Large intestine (tissue), 3 donors: Measurements from ENCODE around the gene OR6J1. TPM values are rescaled to one million over a fixed set of nuclear protein-coding genes. Genes with fewer than 3 reads are reported as not detected.

ENCODE experiments used
- DNase-seq, 2 donors: peaks; one replicate each; pipeline versions ENCODE4 v3.0.0 to v3.0.0-alpha.2; 2013
- H3K27ac ChIP-seq: one replicate; pipeline ENCODE4 v1.5.1; 2013; ENCODE audit warnings: low read length
- H3K27me3 ChIP-seq: 2 replicates; pipeline ENCODE4 v1.6.1; 2013; ENCODE audit warnings: low read length; ENCODE audit not compliant: control insufficient read depth, insufficient read depth
- H3K36me3 ChIP-seq: 2 replicates; pipeline ENCODE4 v1.6.1; 2013; ENCODE audit warnings: low read length; ENCODE audit not compliant: control insufficient read depth, insufficient read depth
- H3K4me1 ChIP-seq: one replicate; pipeline ENCODE4 v1.6.1; 2013; ENCODE audit warnings: low read length; ENCODE audit not compliant: control insufficient read depth, insufficient read depth
- H3K4me3 ChIP-seq: one replicate; pipeline ENCODE4 v1.5.1; 2013; ENCODE audit warnings: low read length
- H3K9me3 ChIP-seq: one replicate; pipeline ENCODE4 v1.6.1; 2013; ENCODE audit warnings: mild to moderate bottlenecking, low read depth, low read length, moderate library complexity; ENCODE audit not compliant: control insufficient read depth
- WGBS: methylation state at CpG from one replicate; pipeline ENCODE4 v1.1.5; 2013; ENCODE audit warnings: low lambda C conversion rate; ENCODE audit not compliant: insufficient coverage; 5-methylcytosine and 5-hydroxymethylcytosine counted together
- polyA plus RNA-seq: library from polyadenylated mRNA; unstranded; fragments of 120-200 nt; gene quantifications from one replicate; pipeline ENCODE4 v1.2.1, GENCODE V29; 2013

OR6J1 gene
- polyA plus RNA-seq, 1 donor = not detected

DNA sequence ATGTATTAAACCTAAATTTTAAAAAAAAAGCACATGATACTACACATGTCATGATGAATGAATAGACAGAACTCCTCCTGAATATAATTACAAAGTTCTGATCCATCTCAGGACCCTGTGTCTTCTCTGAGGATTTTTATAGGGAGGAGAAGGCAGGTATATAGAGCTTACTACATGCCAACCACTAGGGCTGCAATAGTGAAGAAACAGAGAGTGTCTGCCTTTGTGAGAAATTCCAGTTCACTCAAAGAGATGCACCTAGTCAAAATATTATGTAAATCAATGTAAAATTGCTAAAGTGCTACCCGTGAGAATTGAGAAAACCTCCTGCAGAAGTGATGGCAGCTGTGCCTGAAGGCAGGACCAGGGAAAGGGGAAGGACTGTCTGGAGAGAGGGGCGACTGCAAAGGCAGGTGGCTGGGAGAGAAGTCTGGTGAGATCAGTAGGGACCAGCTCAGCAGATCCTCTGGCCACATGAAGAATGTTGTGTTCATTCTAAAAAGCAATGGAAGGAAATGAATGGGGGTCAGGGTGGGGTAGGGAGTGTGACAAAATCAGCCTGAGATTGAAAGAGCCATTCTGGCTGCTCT is 31.0 kb downstream of the OR6J1 start:
- no peak overlapping the region for H3K4me3 ChIP-seq
- H3K27me3 ChIP-seq = no peaks in the 10 kb centered on the region
- no peak for DNase-seq
- WGBS = no CpG with 5 or more reads among the region's 2 CpGs
- peaks cover 8% of the 10 kb centered on the region for H3K4me1 ChIP-seq
- peak overlapping the region; percentile 81 for H3K27ac ChIP-seq
- H3K9me3 ChIP-seq = no peaks in the 10 kb centered on the region
- peaks cover 32% of the 10 kb centered on the region for H3K36me3 ChIP-seq

- no CpG with 5 or more reads among the region's 2 CpGs for WGBS
- peaks cover 54% of the 10 kb centered on the region for H3K36me3 ChIP-seq
Observed at GRCh38 chr14:22610931-22611330, 33.2 kb downstream of the OR6J1 start.

DNA sequence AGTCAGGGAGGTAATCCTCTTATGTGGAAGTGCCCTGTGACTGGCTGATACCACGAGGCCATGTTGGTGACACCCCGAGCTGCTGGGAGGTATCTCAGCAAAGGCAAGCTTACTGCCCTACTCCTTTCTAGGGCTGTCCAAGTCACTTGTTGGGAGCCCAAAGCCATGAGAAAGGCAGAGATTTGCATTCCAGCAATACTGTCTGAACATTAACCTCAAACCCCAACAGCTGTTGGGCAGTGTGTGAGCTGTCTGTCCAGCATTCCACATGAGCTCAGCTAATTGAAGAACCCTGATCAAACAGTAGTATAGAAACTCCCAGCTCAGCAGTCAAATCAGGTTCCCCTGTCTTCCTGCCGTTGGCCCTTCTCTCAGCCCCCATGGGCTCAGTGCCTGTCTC is 36.9 kb downstream of the OR6J1 start:
- H3K27ac ChIP-seq = no peak overlapping the region
- no peak overlapping the region for H3K4me3 ChIP-seq
- H3K9me3 ChIP-seq = no peaks in the 10 kb centered on the region
- WGBS = no CpG with 5 or more reads among the region's 3 CpGs
- no peak for DNase-seq
- H3K36me3 ChIP-seq = peaks cover 88% of the 10 kb centered on the region
- no peaks in the 10 kb centered on the region for H3K4me1 ChIP-seq
- H3K27me3 ChIP-seq = no peaks in the 10 kb centered on the region

More at GRCh38 chr14:22610931-22611330, 33.2 kb downstream of the OR6J1 start:
- H3K4me1 ChIP-seq = peaks cover 8% of the 10 kb centered on the region
- H3K9me3 ChIP-seq = no peaks in the 10 kb centered on the region
- DNase-seq = no peak
- H3K27me3 ChIP-seq = no peaks in the 10 kb centered on the region
- H3K27ac ChIP-seq = no peak overlapping the region
- H3K4me3 ChIP-seq = no peak overlapping the region

DNA sequence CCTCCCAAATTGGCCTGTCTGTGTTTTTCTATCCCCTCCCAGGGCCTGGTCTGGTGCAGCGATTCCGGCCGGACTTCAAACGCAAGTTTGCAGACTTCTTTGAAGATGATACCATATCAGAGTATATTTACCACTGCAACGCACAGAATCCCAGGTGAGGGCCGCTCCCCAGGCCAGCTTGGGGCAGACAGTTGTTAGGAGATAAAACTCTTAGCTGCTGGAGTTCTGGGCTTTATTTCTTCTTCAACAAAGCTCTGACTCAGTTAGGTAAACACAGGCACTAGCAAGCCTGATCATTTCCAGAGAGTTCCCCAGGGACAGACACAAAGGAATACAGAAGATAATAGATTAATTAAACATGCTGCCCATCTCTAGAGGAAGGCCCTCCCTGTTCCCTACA is 37.8 kb downstream of the OR6J1 start:
- Histone ChIP-seq H3K27me3 (no peaks in the 10 kb centered on the region), H3K9me3 (no peaks in the 10 kb centered on the region), H3K4me1 (no peaks in the 10 kb centered on the region), H3K36me3 (peaks cover 91% of the 10 kb centered on the region), H3K27ac (peak overlapping the region; percentile 21), H3K4me3 (no peak overlapping the region)
- no CpG with 5 or more reads among the region's 6 CpGs for WGBS
- DNase-seq = peak in 1 of 2 donors; percentile 47

GRCh38 chr14:22602862-22603261 is 41.3 kb downstream of the OR6J1 start:
- Histone ChIP-seq H3K36me3 (peaks cover 62% of the 10 kb centered on the region), H3K27me3 (no peaks in the 10 kb centered on the region), H3K4me1 (peaks cover 7% of the 10 kb centered on the region), H3K9me3 (no peaks in the 10 kb centered on the region), H3K4me3 (no peak overlapping the region), H3K27ac (no peak overlapping the region)
- DNase-seq = no peak

GRCh38 chr14:22601996-22602395 is 42.2 kb downstream of the OR6J1 start:
- Histone ChIP-seq H3K36me3 (peaks cover 54% of the 10 kb centered on the region), H3K4me1 (peaks cover 11% of the 10 kb centered on the region), H3K27me3 (no peaks in the 10 kb centered on the region), H3K27ac (no peak overlapping the region), H3K9me3 (no peaks in the 10 kb centered on the region), H3K4me3 (no peak overlapping the region)
- 100% methylated on average over 2 of the region's 5 CpGs for WGBS
- DNase-seq = no peak

- H3K27ac ChIP-seq = no peak overlapping the region
- no peak overlapping the region for H3K4me3 ChIP-seq
- no CpG with 5 or more reads among the region's 2 CpGs for WGBS
- H3K27me3 ChIP-seq = no peaks in the 10 kb centered on the region
- no peaks in the 10 kb centered on the region for H3K9me3 ChIP-seq
- peaks cover 48% of the 10 kb centered on the region for H3K36me3 ChIP-seq
- peaks cover 11% of the 10 kb centered on the region for H3K4me1 ChIP-seq
- no peak for DNase-seq
Observed at GRCh38 chr14:22601456-22601855, 42.7 kb downstream of the OR6J1 start.

- no peak for DNase-seq
- peaks cover 34% of the 10 kb centered on the region for H3K36me3 ChIP-seq
- H3K4me1 ChIP-seq = peaks cover 11% of the 10 kb centered on the region
- no peaks in the 10 kb centered on the region for H3K27me3 ChIP-seq
- no peak overlapping the region for H3K4me3 ChIP-seq
- no peaks in the 10 kb centered on the region for H3K9me3 ChIP-seq
- no peak overlapping the region for H3K27ac ChIP-seq
Observed at GRCh38 chr14:22600027-22600426, 44.1 kb downstream of the OR6J1 start.

GRCh38 chr14:22599349-22599748 is 44.8 kb downstream of the OR6J1 start:
- no CpG with 5 or more reads among the region's 3 CpGs for WGBS
- Histone ChIP-seq H3K36me3 (peaks cover 27% of the 10 kb centered on the region), H3K27ac (peak overlapping the region; percentile 97), H3K4me1 (peaks cover 11% of the 10 kb centered on the region), H3K4me3 (peak overlapping the region; percentile 91), H3K27me3 (no peaks in the 10 kb centered on the region), H3K9me3 (no peaks in the 10 kb centered on the region)
- no peak for DNase-seq

GRCh38 chr14:22598896-22599244 is 45.3 kb downstream of the OR6J1 start:
- H3K4me1 ChIP-seq = peaks cover 11% of the 10 kb centered on the region
- peak overlapping the region; percentile 97 for H3K27ac ChIP-seq
- no CpG with 5 or more reads among the region's 5 CpGs for WGBS
- no peaks in the 10 kb centered on the region for H3K27me3 ChIP-seq
- H3K4me3 ChIP-seq = peak overlapping the region; percentile 91
- peaks cover 25% of the 10 kb centered on the region for H3K36me3 ChIP-seq
- H3K9me3 ChIP-seq = no peaks in the 10 kb centered on the region
- peak; percentile 68 to 84 for DNase-seq

GRCh38 chr14:22598099-22598895 is 45.9 kb downstream of the OR6J1 start, which contains the start of gene ABHD4:
ABHD4 (plus strand) TSS chr14:22598300; CDS start chr14:22598307, 7 bp downstream.
- peak; percentile 71 to 87 for DNase-seq
- Histone ChIP-seq H3K27ac (peak within 1 kb of the TSS; percentile 97), H3K4me1 (peaks cover 11% of the 10 kb centered on the region), H3K27me3 (no peaks in the 10 kb centered on the region), H3K36me3 (peaks cover 20% of the 10 kb centered on the region), H3K4me3 (peak within 1 kb of the TSS; percentile 91), H3K9me3 (no peaks in the 10 kb centered on the region)
- no CpG with 5 or more reads among the region's 49 CpGs for WGBS
